Activated naive CD8-positive, alpha-beta T cell treated with anti-CD3 and anti-CD28 coated beads for 36 hours (primary cell): ENCODE measurements around the gene RASA2. TPM values are rescaled to one million over a fixed set of nuclear protein-coding genes. Genes with fewer than 3 reads are reported as not detected.
A peak's percentile ranks its signal among the peaks of the same experiment; 100 is the strongest.

ENCODE experiments used
- DNase-seq: peaks from one replicate; pipeline ENCODE4 v3.0.0; 2021
- H3K27ac Mint-ChIP-seq: one replicate; pipeline ENCODE4 v1.8.0; 2022; ENCODE audit warnings: mild to moderate bottlenecking, moderate library complexity, mixed read lengths
- H3K27me3 Mint-ChIP-seq: one replicate; pipeline ENCODE4 v1.8.0; 2022; ENCODE audit warnings: mild to moderate bottlenecking, mixed read lengths
- H3K36me3 Mint-ChIP-seq: one replicate; pipeline ENCODE4 v1.8.0; 2021; ENCODE audit warnings: mild to moderate bottlenecking, mixed read lengths
- H3K4me1 Mint-ChIP-seq: one replicate; pipeline ENCODE4 v1.8.0; 2021; ENCODE audit warnings: mixed read lengths
- H3K4me3 Mint-ChIP-seq: one replicate; pipeline ENCODE4 v1.8.0; 2022; ENCODE audit warnings: mild to moderate bottlenecking, moderate library complexity, mixed read lengths
- H3K9me3 Mint-ChIP-seq: one replicate; pipeline ENCODE4 v1.8.0; 2022; ENCODE audit warnings: mixed read lengths
- total RNA-seq, 2 experiments: library from RNA; stranded (reverse); gene quantifications; one replicate each; pipeline ENCODE4 v1.2.3, GENCODE V29; 2021

RASA2 gene
- total RNA-seq, 2 experiments from 2014 or later, result 36.1 to 40.2 TPM

- Mint-ChIP-seq H3K27me3 (no peaks in the 10 kb centered on the region), H3K36me3 (peaks cover 59% of the 10 kb centered on the region), H3K9me3 (peaks cover 37% of the 10 kb centered on the region), H3K4me1 (peaks cover 56% of the 10 kb centered on the region), H3K27ac (peak overlapping the region; percentile 84), H3K4me3 (peak overlapping the region; percentile 4)
- DNase-seq, result no peak
These were observed 64.3 kb downstream of the RASA2 start for GRCh38 chr3:141550926-141551665.

DNA sequence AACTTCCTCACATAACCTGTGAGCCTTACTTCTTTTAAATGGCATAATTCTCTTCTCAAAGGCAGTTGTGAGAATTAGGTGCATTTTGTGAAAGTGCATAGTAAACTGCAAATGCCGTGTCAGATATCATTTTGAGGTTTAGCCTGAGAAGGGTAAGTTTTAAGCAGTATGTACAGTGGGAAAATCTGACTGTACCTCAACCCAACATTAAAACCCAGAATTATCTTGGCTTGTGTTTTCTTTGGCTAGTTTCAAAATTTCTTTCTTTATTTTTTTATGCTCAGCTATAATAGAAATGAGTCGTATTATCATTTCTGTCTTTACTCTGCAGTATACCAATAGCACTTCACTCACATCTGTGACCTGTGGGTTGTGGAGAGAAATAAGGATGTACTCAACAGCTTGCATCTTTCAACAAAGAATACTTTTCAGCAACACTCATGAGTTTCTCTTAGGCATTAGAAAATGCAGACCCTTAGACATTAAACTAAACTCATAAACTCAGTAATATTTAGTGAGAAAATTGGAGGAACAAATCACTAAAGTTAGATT is 65.7 kb downstream of the RASA2 start:
- peaks cover 48% of the 10 kb centered on the region for H3K4me1 Mint-ChIP-seq
- peaks cover 26% of the 10 kb centered on the region for H3K9me3 Mint-ChIP-seq
- H3K4me3 Mint-ChIP-seq, result peak overlapping the region; percentile 29
- peaks cover 48% of the 10 kb centered on the region for H3K36me3 Mint-ChIP-seq
- H3K27me3 Mint-ChIP-seq, result no peaks in the 10 kb centered on the region
- DNase-seq, result no peak
- H3K27ac Mint-ChIP-seq, result peak overlapping the region; percentile 88

GRCh38 chr3:141553055-141553454 is 66.2 kb downstream of the RASA2 start:
- no peak for DNase-seq
- peaks cover 43% of the 10 kb centered on the region for H3K36me3 Mint-ChIP-seq
- H3K27ac Mint-ChIP-seq, result peak overlapping the region; percentile 88
- H3K4me3 Mint-ChIP-seq, result peak overlapping the region; percentile 29
- H3K9me3 Mint-ChIP-seq, result peaks cover 20% of the 10 kb centered on the region
- H3K4me1 Mint-ChIP-seq, result peaks cover 43% of the 10 kb centered on the region
- H3K27me3 Mint-ChIP-seq, result no peaks in the 10 kb centered on the region

DNA sequence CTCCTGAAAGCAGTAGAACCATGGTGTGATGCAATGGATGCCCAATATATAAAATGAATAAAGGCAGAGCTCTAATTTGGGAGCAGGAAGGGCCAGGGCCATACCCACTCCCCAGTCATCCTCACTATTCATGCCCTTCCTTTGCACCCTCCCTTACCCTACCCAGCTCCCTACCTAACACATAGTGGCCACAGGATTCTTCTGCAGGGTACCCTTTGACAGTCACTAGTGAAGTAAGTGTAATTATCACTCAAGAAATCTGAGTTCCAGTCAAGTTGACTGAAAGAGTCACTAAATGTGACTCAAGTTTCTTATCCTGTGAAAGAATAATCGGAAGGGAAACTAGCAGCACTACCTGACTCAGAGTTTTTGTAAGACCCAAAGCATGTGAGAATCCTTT is 69.2 kb downstream of the RASA2 start:
- H3K4me1 Mint-ChIP-seq, result peaks cover 41% of the 10 kb centered on the region
- DNase-seq, result no peak

DNA sequence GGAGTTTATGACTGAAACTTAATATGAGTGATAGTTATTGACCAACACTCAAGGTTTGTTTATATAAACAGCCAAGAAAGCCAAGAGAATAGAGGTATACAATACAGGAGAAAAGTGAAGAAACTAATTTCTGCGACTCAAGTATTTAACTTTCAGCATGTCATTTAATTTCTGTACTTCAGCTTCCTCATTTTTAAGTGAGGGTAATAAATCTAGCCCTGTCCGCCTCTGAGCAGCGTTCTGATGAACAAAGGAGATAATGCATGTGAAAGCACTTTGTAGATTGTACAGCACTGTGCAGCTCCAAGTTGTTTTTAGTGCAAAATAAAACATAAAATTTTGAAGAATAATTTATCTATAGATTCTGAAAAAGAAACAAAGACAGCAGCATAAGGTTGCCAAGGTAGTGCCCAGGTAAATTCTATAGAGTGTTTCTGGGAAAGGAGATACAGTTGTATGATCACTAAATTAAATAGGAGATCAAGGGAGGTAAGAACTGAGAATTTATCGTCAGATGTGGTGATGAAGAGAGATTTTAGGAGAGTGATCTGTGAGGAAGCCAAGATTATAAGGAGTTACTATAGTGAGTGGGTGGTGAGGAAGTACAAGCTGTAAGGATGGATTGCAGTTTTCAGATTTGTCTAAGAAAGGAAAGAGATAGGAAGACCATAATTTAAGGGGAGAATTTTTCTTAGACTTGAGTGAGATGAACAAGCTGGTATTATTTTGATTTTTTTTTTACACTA is 71.3 kb downstream of the RASA2 start:
- no peak overlapping the region for H3K27ac Mint-ChIP-seq
- H3K27me3 Mint-ChIP-seq, result no peaks in the 10 kb centered on the region
- no peaks in the 10 kb centered on the region for H3K9me3 Mint-ChIP-seq
- no peak for DNase-seq
- no peak overlapping the region for H3K4me3 Mint-ChIP-seq
- H3K4me1 Mint-ChIP-seq, result peaks cover 29% of the 10 kb centered on the region
- H3K36me3 Mint-ChIP-seq, result peaks cover 20% of the 10 kb centered on the region

More for the DNA sequence above, 69.2 kb downstream of the RASA2 start:
- no peak overlapping the region for H3K4me3 Mint-ChIP-seq
- H3K27ac Mint-ChIP-seq, result peak overlapping the region; percentile 65
- H3K9me3 Mint-ChIP-seq, result peaks cover under 1% of the 10 kb centered on the region
- peaks cover 21% of the 10 kb centered on the region for H3K36me3 Mint-ChIP-seq
- no peaks in the 10 kb centered on the region for H3K27me3 Mint-ChIP-seq

DNA sequence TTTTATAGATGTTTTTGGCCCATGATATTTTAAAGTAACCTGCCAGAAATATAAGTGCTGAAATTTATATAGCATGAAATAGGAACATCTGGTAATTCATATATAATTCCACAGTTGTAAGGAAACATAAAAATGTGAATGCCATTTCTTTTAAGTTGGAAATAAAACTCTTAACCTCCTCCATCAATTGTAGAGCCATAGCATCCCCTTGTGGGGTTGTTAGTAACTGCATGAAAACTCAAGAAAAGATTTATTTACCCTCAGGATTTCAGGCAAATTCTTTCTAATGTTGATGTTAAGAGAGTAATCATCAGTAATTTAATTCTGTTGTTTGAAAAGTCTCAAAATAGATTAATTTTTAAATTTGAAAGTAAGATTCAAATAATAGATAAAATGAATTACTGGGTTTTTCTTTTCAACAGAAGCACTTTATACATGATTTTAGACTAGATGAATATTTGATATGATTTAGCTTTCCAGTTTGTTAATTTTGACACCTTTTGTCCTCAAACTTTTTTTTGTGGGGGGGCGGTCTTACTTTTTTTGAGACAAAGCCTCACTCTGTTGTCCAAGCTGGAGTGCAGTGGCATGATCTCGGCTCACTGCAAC is 74.7 kb downstream of the RASA2 start:
- peaks cover 5% of the 10 kb centered on the region for H3K9me3 Mint-ChIP-seq
- no peak overlapping the region for H3K27ac Mint-ChIP-seq
- H3K4me3 Mint-ChIP-seq, result no peak overlapping the region
- no peak for DNase-seq
- peaks cover 31% of the 10 kb centered on the region for H3K4me1 Mint-ChIP-seq
- no peaks in the 10 kb centered on the region for H3K27me3 Mint-ChIP-seq
- peaks cover 26% of the 10 kb centered on the region for H3K36me3 Mint-ChIP-seq

- DNase-seq, result no peak
- peaks cover 24% of the 10 kb centered on the region for H3K36me3 Mint-ChIP-seq
- H3K27me3 Mint-ChIP-seq, result no peaks in the 10 kb centered on the region
- H3K9me3 Mint-ChIP-seq, result peaks cover 5% of the 10 kb centered on the region
- H3K4me1 Mint-ChIP-seq, result peaks cover 28% of the 10 kb centered on the region
- no peak overlapping the region for H3K4me3 Mint-ChIP-seq
- no peak overlapping the region for H3K27ac Mint-ChIP-seq
These were observed 77.4 kb downstream of the RASA2 start for GRCh38 chr3:141564241-141564640.

GRCh38 chr3:141570068-141570467 is 83.2 kb downstream of the RASA2 start:
- no peak overlapping the region for H3K27ac Mint-ChIP-seq
- H3K4me1 Mint-ChIP-seq, result peaks cover 10% of the 10 kb centered on the region
- DNase-seq, result no peak
- H3K9me3 Mint-ChIP-seq, result peaks cover 5% of the 10 kb centered on the region
- peaks cover 11% of the 10 kb centered on the region for H3K36me3 Mint-ChIP-seq
- H3K27me3 Mint-ChIP-seq, result no peaks in the 10 kb centered on the region
- H3K4me3 Mint-ChIP-seq, result no peak overlapping the region

GRCh38 chr3:141575879-141576743 is 89.3 kb downstream of the RASA2 start:
- Mint-ChIP-seq H3K9me3 (no peaks in the 10 kb centered on the region), H3K36me3 (peaks cover 22% of the 10 kb centered on the region), H3K4me3 (peak overlapping the region; percentile 30), H3K4me1 (peaks cover 16% of the 10 kb centered on the region), H3K27ac (peak overlapping the region; percentile 79), H3K27me3 (no peaks in the 10 kb centered on the region)
- DNase-seq, result no peak

DNA sequence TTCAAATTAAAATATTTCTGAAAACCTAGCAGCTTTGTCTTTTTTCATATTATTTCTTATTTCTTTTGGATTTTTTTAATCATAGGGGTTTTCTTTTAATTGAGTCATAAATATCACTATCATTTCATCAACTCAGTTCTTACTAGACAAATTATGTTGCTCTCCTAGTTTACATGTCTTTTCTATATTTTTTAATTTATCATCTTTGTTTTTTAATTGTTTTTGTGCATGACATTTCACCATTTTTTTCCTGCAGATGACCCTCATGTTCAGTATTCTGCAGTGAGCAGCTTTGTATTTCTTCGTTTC is 89.9 kb downstream of the RASA2 start:
- H3K27ac Mint-ChIP-seq, result no peak overlapping the region

DNA sequence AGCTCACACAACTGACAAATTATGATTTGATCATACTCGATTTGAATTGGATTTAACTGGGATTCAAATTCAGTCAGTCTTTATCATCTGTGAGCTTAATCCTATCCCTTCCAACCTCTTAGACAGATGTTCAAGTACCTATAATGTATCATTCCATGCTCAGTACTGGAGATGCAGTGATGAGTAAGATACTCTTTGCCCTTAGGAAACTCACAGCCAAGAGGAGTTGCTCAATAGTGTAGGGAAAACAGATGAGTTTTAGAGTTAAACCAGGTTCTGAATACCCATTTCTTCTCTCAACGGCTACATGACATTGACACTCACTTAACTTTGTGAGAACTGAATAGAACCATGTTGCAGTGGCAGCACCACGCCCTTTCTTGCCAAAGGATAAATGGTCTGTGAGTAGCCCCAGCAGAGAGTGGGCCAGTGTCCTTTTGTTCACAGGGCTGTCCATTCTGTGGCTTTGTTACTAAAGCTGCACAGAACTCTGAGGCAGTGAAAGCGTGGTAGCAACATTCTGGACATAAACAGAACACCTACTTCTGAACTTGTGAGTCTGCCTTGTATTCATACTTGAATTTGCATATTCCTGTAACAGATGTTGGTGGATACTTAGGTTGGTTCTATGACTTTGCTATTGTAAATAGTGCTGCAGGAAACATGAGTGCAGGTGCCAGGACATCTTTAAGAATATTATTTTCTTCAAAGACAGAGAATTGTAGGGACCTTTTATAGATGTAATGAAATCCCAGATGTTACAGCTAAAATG is 91.6 kb downstream of the RASA2 start:
- H3K27me3 Mint-ChIP-seq, result no peaks in the 10 kb centered on the region
- no peak for DNase-seq
- peaks cover 18% of the 10 kb centered on the region for H3K36me3 Mint-ChIP-seq
- no peak overlapping the region for H3K27ac Mint-ChIP-seq
- H3K4me1 Mint-ChIP-seq, result peaks cover 14% of the 10 kb centered on the region
- H3K4me3 Mint-ChIP-seq, result no peak overlapping the region
- no peaks in the 10 kb centered on the region for H3K9me3 Mint-ChIP-seq

More for the DNA sequence above, 89.9 kb downstream of the RASA2 start:
- no peak for DNase-seq
- H3K36me3 Mint-ChIP-seq, result peaks cover 22% of the 10 kb centered on the region
- H3K4me3 Mint-ChIP-seq, result no peak overlapping the region
- no peaks in the 10 kb centered on the region for H3K9me3 Mint-ChIP-seq
- no peaks in the 10 kb centered on the region for H3K27me3 Mint-ChIP-seq
- H3K4me1 Mint-ChIP-seq, result peaks cover 16% of the 10 kb centered on the region

DNA sequence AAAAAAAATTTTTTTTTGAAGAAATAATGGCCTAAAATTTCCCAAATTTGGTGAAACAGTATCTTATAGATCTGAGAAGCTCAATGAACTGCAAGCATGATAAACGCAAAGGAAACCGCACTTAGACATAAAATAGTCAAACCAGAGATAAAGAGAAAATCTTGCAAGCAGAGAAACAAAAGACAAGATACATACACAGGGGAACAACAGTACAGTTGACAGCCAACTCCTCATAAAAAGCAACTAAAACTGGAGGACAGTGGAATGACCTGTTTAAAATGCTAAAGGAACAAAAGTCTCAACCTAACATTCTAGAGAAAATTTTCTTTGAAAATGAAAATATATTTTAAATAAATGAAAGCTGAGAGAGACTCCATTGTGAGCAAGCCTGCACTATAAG is 107.5 kb downstream of the RASA2 start:
- Mint-ChIP-seq H3K9me3 (peaks cover 4% of the 10 kb centered on the region), H3K4me3 (no peak overlapping the region), H3K27me3 (no peaks in the 10 kb centered on the region), H3K36me3 (peaks cover 70% of the 10 kb centered on the region), H3K4me1 (peaks cover 9% of the 10 kb centered on the region), H3K27ac (peak overlapping the region; percentile 11)
- DNase-seq, result no peak

GRCh38 chr3:141597931-141598330 is 111.1 kb downstream of the RASA2 start:
- H3K4me3 Mint-ChIP-seq, result no peak overlapping the region
- no peaks in the 10 kb centered on the region for H3K4me1 Mint-ChIP-seq
- H3K36me3 Mint-ChIP-seq, result peaks cover 81% of the 10 kb centered on the region
- DNase-seq, result no peak
- peaks cover 10% of the 10 kb centered on the region for H3K9me3 Mint-ChIP-seq
- no peaks in the 10 kb centered on the region for H3K27me3 Mint-ChIP-seq
- no peak overlapping the region for H3K27ac Mint-ChIP-seq

- no peaks in the 10 kb centered on the region for H3K27me3 Mint-ChIP-seq
- peaks cover 7% of the 10 kb centered on the region for H3K9me3 Mint-ChIP-seq
- H3K36me3 Mint-ChIP-seq, result peaks cover 67% of the 10 kb centered on the region
- DNase-seq, result no peak
- H3K4me3 Mint-ChIP-seq, result no peak overlapping the region
- no peak overlapping the region for H3K27ac Mint-ChIP-seq
- peaks cover 2% of the 10 kb centered on the region for H3K4me1 Mint-ChIP-seq
These were observed 113.5 kb downstream of the RASA2 start for GRCh38 chr3:141600331-141600730.
